GM12878 (cell line): Measurements from ENCODE around the gene LVRN. TPM values are rescaled to one million over a fixed set of nuclear protein-coding genes. Genes with fewer than 3 reads are reported as not detected.

ENCODE experiments used
- ATAC-seq: fragments of 200-7000 bp; cut with Tn5 transposase; 3 replicates; pipeline ENCODE4 v1.9.1; 2020; ENCODE audit warnings: mild to moderate bottlenecking, moderate library complexity
- BruUV-seq: library from RNA; stranded (reverse); fragments of 400-500 nt; replicated peaks from 2 replicates; lab custom pipeline; 2021; lab: Mats Ljungman, UMichigan
- CTCF ChIA-PET: fragments of 300-600 bp; sonication (Branson Sonifier 250); formaldehyde crosslinking; extraction: SDS; loops from one replicate; lab custom pipeline; 2021; ENCODE audit warnings: inconsistent platforms; lab: Yijun Ruan, JAX
- POLR2A ChIA-PET: fragments of 350-600 bp; formaldehyde crosslinking; extraction: SDS; loops from one replicate; lab custom pipeline; 2021; ENCODE audit warnings: inconsistent platforms; lab: Charles Lee
- RAD21 ChIA-PET: fragments of 300-600 bp; sonication (Branson Sonifier 250); formaldehyde crosslinking; loops from one replicate; lab custom pipeline; 2023; ENCODE audit warnings: antibody characterized with exemption; ENCODE audit not compliant: unreplicated experiment; lab: Charles Lee
- SMC1A ChIA-PET: fragments of 300-600 bp; sonication (Branson Sonifier 250); formaldehyde crosslinking; loops from one replicate; lab custom pipeline; 2023; ENCODE audit not compliant: unreplicated experiment, uncharacterized antibody; lab: Charles Lee
- DNase-seq: peaks from one replicate; pipeline ENCODE4 v3.0.0-alpha.2; 2011; ENCODE audit warnings: low read depth, low spot score
- FAIRE-seq: peaks from 3 replicates; lab custom pipeline; 2011; peaks lifted over from hg19 to GRCh38; lab: Jason Lieb, UNC
- H2AFZ ChIP-seq: 2 replicates; pipeline ENCODE4 v1.6.0; 2011; ENCODE audit warnings: low read depth, low read length, control low read depth; ENCODE audit not compliant: control insufficient read depth
- H3K27ac ChIP-seq: 2 replicates; pipeline ENCODE4 v1.5.1; 2011; ENCODE audit warnings: control low read depth; ENCODE audit not compliant: control insufficient read depth, insufficient read depth
- H3K27me3 ChIP-seq, 2 experiments: replicated peaks in 1 of 2; 2 replicates each; pipeline versions ENCODE4 v1.6.0 to v1.6.1; 2011; ENCODE audit warnings: low read length in 1 of 2; ENCODE audit not compliant: control insufficient read depth in 2 of 2, insufficient read depth in 2 of 2
- H3K36me3 ChIP-seq, 2 experiments: 2 replicates each; pipeline ENCODE4 v1.5.1; 2011; ENCODE audit warnings: low read length in 1 of 2; ENCODE audit not compliant: control insufficient read depth in 2 of 2, insufficient read depth in 2 of 2
- H3K4me1 ChIP-seq: 2 replicates; pipeline ENCODE4 v1.6.1; 2011; ENCODE audit warnings: mild to moderate bottlenecking, low read length, moderate library complexity, mixed read lengths; ENCODE audit not compliant: control insufficient read depth, insufficient read depth
- H3K4me2 ChIP-seq: 2 replicates; pipeline ENCODE4 v1.6.0; 2011; ENCODE audit warnings: control low read depth; ENCODE audit not compliant: control insufficient read depth, insufficient read depth
- H3K4me3 ChIP-seq: fragments of 200-600 bp; sonication (generic); 2 replicates; pipeline ENCODE4 v1.5.1; 2016
- H3K79me2 ChIP-seq: 2 replicates; pipeline ENCODE4 v1.6.0; 2011; ENCODE audit warnings: low read length; ENCODE audit not compliant: control insufficient read depth, insufficient read depth
- H3K9ac ChIP-seq: 2 replicates; pipeline ENCODE4 v1.8.0; 2011; ENCODE audit warnings: low read length, control low read depth, mixed read lengths; ENCODE audit not compliant: control insufficient read depth, insufficient read depth
- H3K9me3 ChIP-seq: replicated peaks from 3 replicates; pipeline ENCODE4 v1.5.1; 2011; ENCODE audit warnings: mild to moderate bottlenecking, low read length; ENCODE audit not compliant: control insufficient read depth, insufficient read depth
- H4K20me1 ChIP-seq: 2 replicates; pipeline ENCODE4 v1.6.0; 2011; ENCODE audit not compliant: control insufficient read depth, insufficient read depth
- EED ChIP-seq: sonication (generic); IDR thresholded peaks from 2 replicates; pipeline ENCODE4 v1.6.1; 2016; ENCODE audit warnings: antibody characterized with exemption, low read depth
- IRF4 ChIP-seq: IDR thresholded peaks from 2 replicates; pipeline ENCODE4 v1.6.1; 2011; ENCODE audit warnings: low read depth, low read length
- JUND ChIP-seq: IDR thresholded peaks from 2 replicates; pipeline ENCODE4 v1.6.1; 2012; ENCODE audit warnings: low read depth, mild to moderate bottlenecking, low read length, improper control_type of control experiment, moderate library complexity
- KAT2A ChIP-seq: conservative IDR thresholded peaks from 2 replicates; pipeline ENCODE4 v1.6.1; 2011; ENCODE audit warnings: low read depth, low read length; ENCODE audit not compliant: control insufficient read depth
- KDM1A ChIP-seq: fragments of 200-600 bp; sonication (generic); IDR thresholded peaks from 2 replicates; pipeline ENCODE4 v1.6.1; 2016; ENCODE audit warnings: borderline replicate concordance
- MXI1 ChIP-seq: fragments of 150-350 bp; IDR thresholded peaks from 2 replicates; pipeline ENCODE4 v1.6.1; 2011; ENCODE audit warnings: low read depth, mild to moderate bottlenecking, inconsistent platforms, low read length, improper control_type of control experiment
- SMAD1 ChIP-seq: fragments of 450-650 bp; IDR thresholded peaks from 2 replicates; pipeline ENCODE4 v1.6.1; 2018; ENCODE audit warnings: mild to moderate bottlenecking, low read depth; ENCODE audit not compliant: partially characterized antibody
- SREBF1 ChIP-seq: IDR thresholded peaks from 2 replicates; pipeline ENCODE4 v1.6.1; 2012; ENCODE audit warnings: mild to moderate bottlenecking, low read length
- WRNIP1 ChIP-seq: IDR thresholded peaks from 2 replicates; pipeline ENCODE4 v1.6.1; 2011; ENCODE audit warnings: low read depth, low read length, improper control_type of control experiment, borderline replicate concordance
- ZNF207 ChIP-seq: fragments of 450-650 bp; IDR thresholded peaks from 2 replicates; pipeline ENCODE4 v1.6.1; 2014; ENCODE audit warnings: antibody characterized with exemption, mild to moderate bottlenecking, borderline replicate concordance
- ZNF217 ChIP-seq: fragments of 450-650 bp; IDR thresholded peaks from 2 replicates; pipeline ENCODE4 v1.6.1; 2017; ENCODE audit warnings: antibody characterized with exemption, mild to moderate bottlenecking
- ZNF24 ChIP-seq: fragments of 450-650 bp; IDR thresholded peaks from 2 replicates; pipeline ENCODE4 v1.6.1; 2017; ENCODE audit warnings: antibody characterized with exemption, mild to moderate bottlenecking
- WGBS: methylation state at CpG from one replicate; pipeline ENCODE4 v1.1.6; 2016; ENCODE audit warnings: low lambda C conversion rate; ENCODE audit not compliant: insufficient replicate concordance, insufficient coverage; ENCODE audit errors: missing lambda C conversion rate; 5-methylcytosine and 5-hydroxymethylcytosine counted together
- in situ Hi-C: fragments of 300-500 bp; cut with MboI; formaldehyde crosslinking; loops from 9 replicates; pipeline ENCODE4 v1.14.3; 2018; ENCODE audit warnings: mixed read lengths
- intact Hi-C: fragments of 100-400 bp; cut with micrococcal nuclease; formaldehyde crosslinking; loops from one replicate; pipeline ENCODE4 v1.14.2; 2022; ENCODE audit not compliant: unreplicated experiment
- polyA plus RNA-seq, 11 experiments: library from polyadenylated mRNA; depleted of rRNA in 4 of 11; unstranded in 6 of 11; stranded (reverse) in 5 of 11; fragments of >200 nt; fragmentation: Nextera tagmentation in 4 of 11; fragmentation: Illumina TruSeq in 1 of 11; extraction: Ambion mirVana in 4 of 11; extraction: Trizol in 1 of 11; gene quantifications; 1 replicate in 1 of 11; 2 replicates in 10 of 11; pipeline versions ENCODE4 v1.2.1 to v1.2.3, GENCODE V29; 2011 to 2016; ENCODE audit warnings: inconsistent platforms in 2 of 11, missing spikeins in 2 of 11, low read depth in 1 of 11
- total RNA-seq, 4 experiments: library from RNA; depleted of rRNA in 3 of 4; stranded (reverse); fragments of >200 nt in 3 of 4; fragmentation: Illumina TruSeq in 1 of 4; extraction: Trizol in 1 of 4; gene quantifications; 2 replicates each; pipeline versions ENCODE4 v1.2.1 to v1.2.3, GENCODE V29; 2013 to 2021
- TF ChIP-seq, protein P1 (sequence below): IDR thresholded peaks from 2 replicates; pipeline ENCODE4 v1.6.1; 2011; ENCODE audit warnings: borderline replicate concordance, low read depth, mild to moderate bottlenecking, moderate library complexity, low read length; ENCODE audit not compliant: insufficient read depth, poor library complexity, severe bottlenecking

The LVRN gene
- total and polyA plus RNA-seq, 10 of the 15 experiments (the other 5 are each of a cell fraction or from before 2014, with no cell fraction given), result 0.04 to 0.87 (median 0.11) TPM; not detected in 4

DNA sequence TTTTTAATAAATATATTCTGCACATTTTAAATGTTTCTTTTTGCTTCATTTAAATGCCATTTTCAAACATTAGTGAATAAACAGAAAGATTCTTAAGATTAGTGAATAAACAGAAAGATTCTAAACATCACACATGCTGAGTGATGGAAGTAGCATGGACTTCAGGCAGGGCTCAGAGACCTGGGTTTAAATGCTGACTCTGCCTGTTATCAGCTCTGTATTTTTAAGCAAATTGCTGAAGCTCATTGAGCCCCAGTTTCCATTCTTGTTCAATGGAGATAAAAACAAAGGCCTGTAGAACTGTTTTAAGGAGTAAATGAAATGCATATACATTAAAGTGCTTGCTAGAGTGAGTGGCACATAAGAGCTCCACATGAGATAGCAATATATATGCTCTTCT is 8.1 kb upstream of the LVRN start (continued):
- TF ChIP-seq ZNF24, result no peak
- no peak for TF ChIP-seq EED
- no peak for TF ChIP-seq JUND

DNA sequence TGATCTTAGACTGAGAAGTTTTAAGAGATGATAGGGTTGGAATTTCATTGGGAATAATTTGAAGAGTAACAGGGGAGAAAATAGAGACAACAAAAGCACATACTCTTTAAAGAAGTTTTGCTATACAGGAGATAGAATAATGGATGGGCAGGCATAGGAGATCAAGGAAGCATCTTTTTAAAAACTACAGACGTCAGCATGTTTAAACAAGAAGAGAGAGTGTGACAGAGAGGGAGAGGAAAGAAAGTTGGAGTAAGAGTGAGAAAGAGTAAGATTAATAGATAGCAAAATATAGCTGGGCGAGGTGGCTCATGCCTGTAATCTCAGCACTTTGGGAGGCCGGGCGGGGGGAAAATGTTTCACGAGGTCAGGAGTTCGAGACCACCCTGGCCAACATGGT is 5.3 kb upstream of the LVRN start:
- FAIRE-seq, result no peak
- 34% methylated on average over 6 of the region's 6 CpGs for WGBS
- intact Hi-C loops, result no loop called here
- no peak overlapping the region for H3K9ac ChIP-seq
- H4K20me1 ChIP-seq, result no peaks in the 10 kb centered on the region
- H3K4me3 ChIP-seq, result no peak overlapping the region
- no peaks in the 10 kb centered on the region for H3K9me3 ChIP-seq
- in situ Hi-C loops, result no loop called here
- CTCF ChIA-PET, result interaction anchor here (1.4 kb wide), 1 partner anchor 112 kb away, joined by 4 read pairs; no protein-coding TSS in a partner anchor
- no peaks in the 10 kb centered on the region for H3K36me3 ChIP-seq
- H3K79me2 ChIP-seq, result no peaks in the 10 kb centered on the region
- SMC1A ChIA-PET, result no interaction called here
- RAD21 ChIA-PET, result no interaction called here
- H3K4me1 ChIP-seq, result no peaks in the 10 kb centered on the region
- no TSS peak for BruUV-seq
- H2AFZ ChIP-seq, result no peak overlapping the region
- peaks cover 3 to 16% of the 10 kb centered on the region in 2 experiments for H3K27me3 ChIP-seq
- DNase-seq, result no peak
- no peak overlapping the region for H3K27ac ChIP-seq
- no peak overlapping the region for H3K4me2 ChIP-seq
- TF ChIP-seq WRNIP1, result no peak
- no peak for TF ChIP-seq ZNF217
- no peak for TF ChIP-seq ZNF207
- no peak for TF ChIP-seq SMAD1
- no peak for TF ChIP-seq IRF4
- no peak for TF ChIP-seq MXI1
- TF ChIP-seq, protein P1, sequence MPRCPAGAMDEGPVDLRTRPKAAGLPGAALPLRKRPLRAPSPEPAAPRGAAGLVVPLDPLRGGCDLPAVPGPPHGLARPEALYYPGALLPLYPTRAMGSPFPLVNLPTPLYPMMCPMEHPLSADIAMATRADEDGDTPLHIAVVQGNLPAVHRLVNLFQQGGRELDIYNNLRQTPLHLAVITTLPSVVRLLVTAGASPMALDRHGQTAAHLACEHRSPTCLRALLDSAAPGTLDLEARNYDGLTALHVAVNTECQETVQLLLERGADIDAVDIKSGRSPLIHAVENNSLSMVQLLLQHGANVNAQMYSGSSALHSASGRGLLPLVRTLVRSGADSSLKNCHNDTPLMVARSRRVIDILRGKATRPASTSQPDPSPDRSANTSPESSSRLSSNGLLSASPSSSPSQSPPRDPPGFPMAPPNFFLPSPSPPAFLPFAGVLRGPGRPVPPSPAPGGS, result no peak
- no peak for TF ChIP-seq KDM1A
- no peak for TF ChIP-seq KAT2A
- TF ChIP-seq SREBF1, result no peak
- TF ChIP-seq, all 136 proteins: peak for 0
- no peak for ATAC-seq
- POLR2A ChIA-PET, result interaction anchor here (0.6 kb wide), 1 partner anchor 1082 kb away, joined by 7 read pairs; no protein-coding TSS in a partner anchor
